ENCODE measurements around the gene CCDC136.

DNA sequence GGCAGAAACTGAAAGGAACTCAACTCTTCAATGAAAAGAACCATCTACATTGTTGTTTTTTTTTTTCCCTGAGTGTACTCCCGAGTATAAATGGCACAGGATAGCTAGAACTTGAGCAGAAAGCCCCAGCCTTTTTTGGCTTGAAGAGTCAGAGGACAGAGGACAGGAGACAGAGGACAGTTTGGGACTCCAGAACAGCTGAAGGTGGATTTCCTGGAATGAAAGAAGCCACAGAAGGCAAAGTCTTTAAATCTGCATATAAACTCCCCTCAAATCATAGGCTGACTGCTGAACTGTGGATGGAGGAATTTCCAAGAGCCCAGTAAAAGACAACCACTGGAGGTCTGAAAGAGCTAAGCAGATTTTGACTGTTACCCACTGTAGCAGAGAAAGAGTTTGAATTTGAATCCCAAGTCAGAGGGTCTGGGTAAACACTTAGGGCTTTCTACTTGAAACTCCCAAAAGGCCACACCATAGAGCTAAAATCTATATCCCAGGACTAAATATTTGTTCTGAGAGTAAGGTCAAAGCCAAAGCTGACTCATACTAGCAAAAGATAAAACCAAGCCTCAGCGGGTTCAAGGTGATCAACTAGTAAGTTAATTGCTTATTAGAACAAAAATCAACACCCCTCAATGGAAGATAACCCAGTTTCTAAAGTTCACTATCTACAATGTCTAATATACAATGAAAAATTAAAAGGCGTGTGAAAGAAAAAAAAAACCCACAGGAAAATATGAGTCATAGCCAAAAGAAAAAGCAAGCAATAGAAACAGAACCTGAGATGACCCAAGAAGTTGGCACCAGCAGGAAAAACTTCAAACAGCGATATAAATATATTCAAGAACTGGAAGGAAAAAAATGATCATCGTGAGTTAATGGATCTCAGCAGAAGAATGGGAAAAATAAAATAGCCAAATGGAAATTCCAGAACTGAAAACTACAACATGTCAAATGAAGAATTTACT is 14.3 kb upstream of the CCDC136 start:
- TF ChIP-seq, protein P1, sequence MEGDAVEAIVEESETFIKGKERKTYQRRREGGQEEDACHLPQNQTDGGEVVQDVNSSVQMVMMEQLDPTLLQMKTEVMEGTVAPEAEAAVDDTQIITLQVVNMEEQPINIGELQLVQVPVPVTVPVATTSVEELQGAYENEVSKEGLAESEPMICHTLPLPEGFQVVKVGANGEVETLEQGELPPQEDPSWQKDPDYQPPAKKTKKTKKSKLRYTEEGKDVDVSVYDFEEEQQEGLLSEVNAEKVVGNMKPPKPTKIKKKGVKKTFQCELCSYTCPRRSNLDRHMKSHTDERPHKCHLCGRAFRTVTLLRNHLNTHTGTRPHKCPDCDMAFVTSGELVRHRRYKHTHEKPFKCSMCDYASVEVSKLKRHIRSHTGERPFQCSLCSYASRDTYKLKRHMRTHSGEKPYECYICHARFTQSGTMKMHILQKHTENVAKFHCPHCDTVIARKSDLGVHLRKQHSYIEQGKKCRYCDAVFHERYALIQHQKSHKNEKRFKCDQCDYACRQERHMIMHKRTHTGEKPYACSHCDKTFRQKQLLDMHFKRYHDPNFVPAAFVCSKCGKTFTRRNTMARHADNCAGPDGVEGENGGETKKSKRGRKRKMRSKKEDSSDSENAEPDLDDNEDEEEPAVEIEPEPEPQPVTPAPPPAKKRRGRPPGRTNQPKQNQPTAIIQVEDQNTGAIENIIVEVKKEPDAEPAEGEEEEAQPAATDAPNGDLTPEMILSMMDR (IDR thresholded peaks at IDR 0.05 in 4 of 5, conservative IDR thresholded peaks at IDR 0.05 in 1 of 5) = no peak
- no peak for TF ChIP-seq POLR2A (IDR thresholded peaks at IDR 0.05)
